HepG2 (cell line): Measurements from ENCODE around the gene IGFLR1. TPM values are rescaled to one million over a fixed set of nuclear protein-coding genes. Genes with fewer than 3 reads are reported as not detected.

Experiments used
- ATAC-seq: fragments of 200-7000 bp; cut with Tn5 transposase; 3 replicates; pipeline ENCODE4 v1.9.1; 2020; ENCODE audit warnings: mild to moderate bottlenecking, moderate library complexity
- BruUV-seq: library from RNA; stranded (reverse); fragments of 400-500 nt; replicated peaks from 2 replicates; lab custom pipeline; 2021; lab: Mats Ljungman, UMichigan
- CTCF ChIA-PET: fragments of 300-600 bp; formaldehyde crosslinking; extraction: SDS; loops from one replicate; lab custom pipeline; 2021; ENCODE audit warnings: low total read pairs, inconsistent platforms, low intra/inter-chr PET ratio; lab: Yijun Ruan, JAX
- POLR2A ChIA-PET: fragments of 350-600 bp; sonication (Branson Sonifier 250); formaldehyde crosslinking; loops from one replicate; lab custom pipeline; 2020; ENCODE audit warnings: antibody characterized with exemption, inconsistent platforms; lab: Yijun Ruan, JAX
- DNase-seq: peaks from one replicate; pipeline ENCODE4 v3.0.0-alpha.2; 2015; ENCODE audit warnings: low spot score
- FAIRE-seq: peaks from 3 replicates; lab custom pipeline; 2011; peaks lifted over from hg19 to GRCh38; lab: Jason Lieb, UNC
- H2AFZ ChIP-seq: one replicate; pipeline ENCODE4 v1.6.1; 2011; ENCODE audit warnings: low read length, inconsistent platforms
- H3K27ac ChIP-seq: fragments of 300-600 bp; 3 replicates; pipeline ENCODE4 v1.8.0; 2011; ENCODE audit warnings: mixed run types, mild to moderate bottlenecking, mixed read lengths, low read length, inconsistent platforms; ENCODE audit not compliant: insufficient read depth; ENCODE audit errors: extremely low read length
- H3K27me3 ChIP-seq, 2 experiments: fragments of 200-600 bp in 1 of 2; 2 replicates in 1 of 2; 3 replicates in 1 of 2; pipeline versions ENCODE4 v1.6.0 to v1.8.0; 2011; ENCODE audit warnings: low read length in 2 of 2, mild to moderate bottlenecking in 2 of 2, moderate library complexity in 2 of 2, inconsistent platforms in 1 of 2; ENCODE audit not compliant: insufficient read depth in 2 of 2, control insufficient read depth in 1 of 2
- H3K36me3 ChIP-seq, 2 experiments: fragments of 200-600 bp in 1 of 2; replicated peaks in 1 of 2; 2 replicates in 1 of 2; 3 replicates in 1 of 2; pipeline versions ENCODE4 v1.5.1 to v1.8.0; 2011; ENCODE audit warnings: low read length in 2 of 2, inconsistent platforms in 1 of 2; ENCODE audit not compliant: insufficient read depth in 2 of 2, control insufficient read depth in 1 of 2
- H3K4me1 ChIP-seq: 2 replicates; pipeline ENCODE4 v1.5.1; 2012; ENCODE audit warnings: low read length, inconsistent platforms; ENCODE audit not compliant: insufficient read depth
- H3K4me2 ChIP-seq: 2 replicates; pipeline ENCODE4 v1.6.0; 2011; ENCODE audit warnings: low read depth, low read length, inconsistent platforms
- H3K4me3 ChIP-seq, 3 experiments: fragments of 200-600 bp in 1 of 3; sonication (generic), shearing (Covaris generic) in 1 of 3; replicated peaks in 1 of 3; 2 replicates each; pipeline ENCODE4 v1.5.1; 2011 to 2016; ENCODE audit warnings: low read length in 3 of 3, inconsistent platforms in 2 of 3, low read depth in 2 of 3, mild to moderate bottlenecking in 2 of 3, control low read depth in 1 of 3, mixed read lengths in 1 of 3; ENCODE audit not compliant: insufficient read depth in 1 of 3
- H3K79me2 ChIP-seq: one replicate; pipeline ENCODE4 v1.6.1; 2011; ENCODE audit warnings: low read length, inconsistent platforms; ENCODE audit not compliant: insufficient read depth
- H3K9ac ChIP-seq: 2 replicates; pipeline ENCODE4 v1.6.0; 2011; ENCODE audit warnings: mild to moderate bottlenecking, low read depth, low read length, inconsistent platforms; ENCODE audit not compliant: insufficient read depth
- H3K9me3 ChIP-seq: 2 replicates; pipeline ENCODE4 v1.5.1; 2012; ENCODE audit warnings: mild to moderate bottlenecking, low read length
- H4K20me1 ChIP-seq: 2 replicates; pipeline ENCODE4 v1.6.0; 2011; ENCODE audit warnings: inconsistent platforms, mild to moderate bottlenecking, low read length, moderate library complexity; ENCODE audit not compliant: insufficient read depth
- FOXK1 ChIP-seq: sonication (generic); formaldehyde crosslinking; IDR thresholded peaks from 2 replicates; pipeline ENCODE4 v1.4.0; 2020; ENCODE audit warnings: low read depth, missing genetic modification reagents, borderline replicate concordance
- GATAD1 ChIP-seq: IDR thresholded peaks from 2 replicates; pipeline ENCODE4 v1.6.1; 2016; ENCODE audit warnings: missing genetic modification reagents, missing compliant biosample characterization
- HNRNPK ChIP-seq: fragments of 200-400 bp; formaldehyde crosslinking; IDR thresholded peaks from 2 replicates; pipeline ENCODE4 v1.6.1; 2018; ENCODE audit warnings: low read length, low read depth, moderate library complexity, mild to moderate bottlenecking; ENCODE audit not compliant: poor library complexity, severe bottlenecking
- KLF12 ChIP-seq: sonication (generic); formaldehyde crosslinking; IDR thresholded peaks from 2 replicates; pipeline ENCODE4 v1.4.0; 2020; ENCODE audit warnings: missing genetic modification reagents, borderline replicate concordance
- MXD4 ChIP-seq: IDR thresholded peaks from 2 replicates; pipeline ENCODE4 v1.6.1; 2016; ENCODE audit warnings: mild to moderate bottlenecking, missing biosample characterization, missing genetic modification reagents
- NFYB ChIP-seq: sonication (generic); formaldehyde crosslinking; IDR thresholded peaks from 2 replicates; pipeline ENCODE4 v1.4.0; 2020; ENCODE audit warnings: missing genetic modification reagents
- NFYC ChIP-seq: IDR thresholded peaks from 2 replicates; pipeline ENCODE4 v1.6.1; 2016; ENCODE audit warnings: missing genetic modification reagents, missing compliant biosample characterization
- ZBTB7A ChIP-seq: sonication (generic); formaldehyde crosslinking; IDR thresholded peaks from 2 replicates; pipeline ENCODE4 v1.8.0; 2022; ENCODE audit warnings: mild to moderate bottlenecking, missing genetic modification reagents
- ZNF143 ChIP-seq: sonication (generic); formaldehyde crosslinking; IDR thresholded peaks from 2 replicates; pipeline ENCODE4 v1.4.0; 2020; ENCODE audit warnings: missing genetic modification reagents
- ZNF891 ChIP-seq: sonication (generic); formaldehyde crosslinking; IDR thresholded peaks from 2 replicates; pipeline ENCODE4 v1.5.0; 2020; ENCODE audit warnings: mild to moderate bottlenecking, missing genetic modification reagents
- WGBS: methylation state at CpG from one replicate; pipeline ENCODE4 v1.1.6; 2017; ENCODE audit warnings: low lambda C conversion rate; 5-methylcytosine and 5-hydroxymethylcytosine counted together
- in situ Hi-C: cut with HindIII; loops from 2 replicates; pipeline ENCODE4 v1.10.0; 2017; ENCODE audit warnings: low pct_unique_long_range_greater_than_20kb; ENCODE audit not compliant: extremely low pct_ligation_motif_present
- intact Hi-C: fragments of 100-400 bp; cut with micrococcal nuclease; formaldehyde crosslinking; loops from one replicate; pipeline ENCODE4 v1.10.0; 2022; ENCODE audit not compliant: unreplicated experiment
- polyA plus RNA-seq, 8 experiments: library from polyadenylated mRNA; depleted of rRNA in 3 of 8; stranded (reverse) in 7 of 8; unstranded in 1 of 8; fragments of >200 nt; fragmentation: Illumina TruSeq in 4 of 8; extraction: Trizol in 4 of 8; gene quantifications; 2 replicates each; pipeline versions ENCODE4 v1.2.1 to v1.2.3, GENCODE V29; 2011 to 2016; ENCODE audit warnings: low read depth in 4 of 8, missing spikeins in 1 of 8, mixed read lengths in 1 of 8; ENCODE audit not compliant: insufficient read depth in 1 of 8
- total RNA-seq, 5 experiments: library from RNA; depleted of rRNA; stranded (reverse); fragments of >200 nt; fragmentation: Illumina TruSeq; extraction: Trizol; gene quantifications; 2 replicates each; pipeline ENCODE4 v1.2.3, GENCODE V29; 2016; ENCODE audit warnings: low read depth in 1 of 5
- TF ChIP-seq, protein P1 (sequence below): sonication (generic); formaldehyde crosslinking; IDR thresholded peaks from 2 replicates; pipeline ENCODE4 v1.4.0; 2020; ENCODE audit warnings: mild to moderate bottlenecking, missing genetic modification reagents
- TF ChIP-seq, protein P2 (sequence below): sonication (generic); formaldehyde crosslinking; IDR thresholded peaks from 2 replicates; pipeline ENCODE4 v1.4.0; 2020; ENCODE audit warnings: missing genetic modification reagents, mild to moderate bottlenecking, borderline replicate concordance

The IGFLR1 gene
- total and polyA plus RNA-seq, 2 of the 13 experiments (the other 11 are each of a cell fraction or from before 2014, with no cell fraction given): 5.4 to 8.9 TPM

GRCh38 chr19:35703343-35703742, 38.9 kb downstream of the IGFLR1 start:
- in situ Hi-C loops: no loop called here
- peaks cover 24% of the 10 kb centered on the region for H3K4me1 ChIP-seq
- no peak for DNase-seq
- POLR2A ChIA-PET: interaction anchor here (0.5 to 2.4 kb wide), 9 partner anchors 11 to 193 kb away, joined by 3 to 23 read pairs (median 4); partner anchors contain the start of genes COX6B1 and LIN37
- CTCF ChIA-PET: no interaction called here
- intact Hi-C loops: no loop called here
- no peak for FAIRE-seq
- no peaks in the 10 kb centered on the region; a peak in 1 of 5 replicates for H3K27me3 ChIP-seq
- peak; percentile 49; the same call in 1 of the 2 replicates for TF ChIP-seq NFYC (CRISPR knock-in tag)
- TF ChIP-seq ZNF891 (CRISPR knock-in tag): 0 out of 2 replicates have a peak, but pooled peaks have one; percentile 11
- peak; percentile 59 for TF ChIP-seq NFYB
- TF ChIP-seq, protein P1, sequence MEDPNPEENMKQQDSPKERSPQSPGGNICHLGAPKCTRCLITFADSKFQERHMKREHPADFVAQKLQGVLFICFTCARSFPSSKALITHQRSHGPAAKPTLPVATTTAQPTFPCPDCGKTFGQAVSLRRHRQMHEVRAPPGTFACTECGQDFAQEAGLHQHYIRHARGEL: no peak
- no peaks in the 10 kb centered on the region for H3K9me3 ChIP-seq
- H3K9ac ChIP-seq: no peak overlapping the region
- H3K27ac ChIP-seq: no peak overlapping the region
- peak overlapping the region in 1 of 3 experiments; percentile 77; a peak in 1 of 6 replicates for H3K4me3 ChIP-seq
- WGBS: 23% methylated on average over 9 of the region's 9 CpGs
- H3K79me2 ChIP-seq: no peaks in the 10 kb centered on the region
- no TSS peak for BruUV-seq
- ATAC-seq: no peak
- H4K20me1 ChIP-seq: no peaks in the 10 kb centered on the region
- H2AFZ ChIP-seq: no peak overlapping the region
- H3K4me2 ChIP-seq: peak overlapping the region; percentile 92; the same call in 1 of the 2 replicates
- H3K36me3 ChIP-seq: no peaks in the 10 kb centered on the region

- peak overlapping the region; percentile 92 for H3K4me2 ChIP-seq
- no peaks in the 10 kb centered on the region for H4K20me1 ChIP-seq
- ATAC-seq: peak; percentile 99
- peak; percentile 86 for FAIRE-seq
- ChIA-PET CTCF (interaction anchor here (1.0 to 1.7 kb wide), 2 partner anchors 9 to 14 kb away, joined by 4 to 7 read pairs; no protein-coding TSS in a partner anchor), POLR2A (interaction anchor here (0.5 to 2.4 kb wide), 20 partner anchors 10 to 434 kb away, joined by 3 to 23 read pairs (median 4); partner anchors contain the start of genes COX6B1, LIN37 and PRODH2)
- peaks cover 29% of the 10 kb centered on the region for H3K4me1 ChIP-seq
- no peaks in the 10 kb centered on the region for H3K36me3 ChIP-seq
- intact Hi-C loops (no loop called here), in situ Hi-C loops (no loop called here)
- H3K9ac ChIP-seq: peak overlapping the region; percentile 62
- H2AFZ ChIP-seq: peak overlapping the region; percentile 89
- no TSS peak for BruUV-seq
- peak; percentile 96 for DNase-seq
- no peaks in the 10 kb centered on the region for H3K27me3 ChIP-seq
- H3K9me3 ChIP-seq: no peaks in the 10 kb centered on the region
- no peaks in the 10 kb centered on the region for H3K79me2 ChIP-seq
- peak overlapping the region; percentile 50 to 77 (median 70) for H3K4me3 ChIP-seq
- under 1% methylated on average over 19 of the region's 50 CpGs for WGBS
- H3K27ac ChIP-seq: peak overlapping the region; percentile 56
- TF ChIP-seq GATAD1 (CRISPR knock-in tag) (peak; percentile 37), FOXK1 (CRISPR knock-in tag) (0 out of 2 replicates have a peak, but pooled peaks have one; percentile 14), KLF12 (CRISPR knock-in tag) (no peak), ZNF143 (no peak), MXD4 (no peak), ZBTB7A (CRISPR knock-in tag) (no peak), HNRNPK (no peak)
- TF ChIP-seq, protein P2, sequence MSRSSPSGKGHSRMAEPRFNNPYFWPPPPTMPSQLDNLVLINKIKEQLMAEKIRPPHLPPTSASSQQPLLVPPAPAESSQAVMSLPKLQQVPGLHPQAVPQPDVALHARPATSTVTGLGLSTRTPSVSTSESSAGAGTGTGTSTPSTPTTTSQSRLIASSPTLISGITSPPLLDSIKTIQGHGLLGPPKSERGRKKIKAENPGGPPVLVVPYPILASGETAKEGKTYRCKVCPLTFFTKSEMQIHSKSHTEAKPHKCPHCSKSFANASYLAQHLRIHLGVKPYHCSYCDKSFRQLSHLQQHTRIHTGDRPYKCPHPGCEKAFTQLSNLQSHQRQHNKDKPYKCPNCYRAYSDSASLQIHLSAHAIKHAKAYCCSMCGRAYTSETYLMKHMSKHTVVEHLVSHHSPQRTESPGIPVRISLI (CRISPR knock-in tag): peak; percentile 67
Measured at GRCh38 chr19:35702223-35703012, 39.8 kb downstream of the IGFLR1 start.
